NCI-H2227 treated with DMSO at 0.1 percent for 48 hours (cell line): ENCODE measurements around the gene AS3MT.
"Not testable (repeated sequence)": the region's sequence is repeated elsewhere in the genome, so short reads cannot be mapped to it uniquely, and the experiment has no call there.

ENCODE experiments used
- DNase-seq: peaks from one replicate; lab custom pipeline; 2025; lab: John Stamatoyannopoulos, UW

Gene AS3MT

GRCh38 chr10:102919246-102919959 is 50.1 kb downstream of the AS3MT start:
- DNase-seq: no peak

DNA sequence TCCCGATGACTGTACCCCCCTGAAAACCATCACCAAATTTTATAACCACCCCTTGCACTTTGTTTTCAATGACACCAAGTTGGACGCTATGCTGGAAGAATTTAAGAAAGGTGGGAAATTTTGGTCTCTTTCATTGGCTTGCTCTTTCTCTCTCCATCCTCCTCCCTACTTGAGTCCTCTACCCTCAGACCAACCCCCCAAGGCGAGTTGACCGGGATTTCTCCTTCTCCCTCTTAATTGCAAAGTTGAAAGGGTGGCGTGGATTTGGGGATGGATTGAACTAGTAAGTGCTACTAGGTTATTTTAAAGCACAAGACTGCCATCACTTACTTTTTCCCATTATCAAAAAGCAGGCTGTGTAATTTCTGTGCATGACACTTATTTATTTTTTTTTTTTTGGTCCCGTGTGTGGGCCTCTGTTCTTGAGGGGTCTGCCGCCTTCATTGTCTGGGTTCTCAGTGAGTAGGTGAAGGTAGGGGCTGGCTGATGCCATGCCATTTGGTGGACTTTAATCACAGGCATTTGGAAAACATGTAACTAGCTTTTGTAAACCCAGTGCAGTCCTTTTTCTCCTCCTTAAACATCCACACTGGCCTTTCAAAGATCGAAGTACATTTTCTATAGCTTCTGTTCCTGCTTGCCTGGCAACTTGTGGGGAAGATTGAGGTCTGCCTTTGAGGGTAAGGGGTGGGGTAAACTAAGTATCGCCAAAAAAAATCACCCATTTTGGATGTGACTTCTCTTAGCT is 50.9 kb downstream of the AS3MT start:
- no peak for DNase-seq

GRCh38 chr10:102923601-102924000 is 54.3 kb downstream of the AS3MT start:
- DNase-seq: no peak

DNA sequence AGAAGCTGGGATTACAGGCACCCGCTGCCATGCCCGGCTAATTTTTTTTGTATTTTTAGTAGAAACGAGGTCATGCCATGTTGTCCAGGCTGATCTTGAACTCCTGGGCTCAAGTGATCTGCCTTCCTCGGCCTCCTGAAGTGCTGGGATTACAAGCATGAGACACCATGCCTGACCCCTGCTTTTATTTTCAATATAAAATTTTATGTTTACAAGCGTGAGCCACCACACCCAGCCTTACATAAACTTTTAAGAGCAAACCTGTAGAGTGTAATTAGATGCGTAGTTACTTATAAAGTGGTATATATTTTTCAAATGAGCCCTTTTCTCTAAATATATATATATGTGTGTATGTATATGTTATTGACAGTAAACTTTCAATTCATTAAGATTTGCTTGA is 57.6 kb downstream of the AS3MT start:
- no peak for DNase-seq

DNA sequence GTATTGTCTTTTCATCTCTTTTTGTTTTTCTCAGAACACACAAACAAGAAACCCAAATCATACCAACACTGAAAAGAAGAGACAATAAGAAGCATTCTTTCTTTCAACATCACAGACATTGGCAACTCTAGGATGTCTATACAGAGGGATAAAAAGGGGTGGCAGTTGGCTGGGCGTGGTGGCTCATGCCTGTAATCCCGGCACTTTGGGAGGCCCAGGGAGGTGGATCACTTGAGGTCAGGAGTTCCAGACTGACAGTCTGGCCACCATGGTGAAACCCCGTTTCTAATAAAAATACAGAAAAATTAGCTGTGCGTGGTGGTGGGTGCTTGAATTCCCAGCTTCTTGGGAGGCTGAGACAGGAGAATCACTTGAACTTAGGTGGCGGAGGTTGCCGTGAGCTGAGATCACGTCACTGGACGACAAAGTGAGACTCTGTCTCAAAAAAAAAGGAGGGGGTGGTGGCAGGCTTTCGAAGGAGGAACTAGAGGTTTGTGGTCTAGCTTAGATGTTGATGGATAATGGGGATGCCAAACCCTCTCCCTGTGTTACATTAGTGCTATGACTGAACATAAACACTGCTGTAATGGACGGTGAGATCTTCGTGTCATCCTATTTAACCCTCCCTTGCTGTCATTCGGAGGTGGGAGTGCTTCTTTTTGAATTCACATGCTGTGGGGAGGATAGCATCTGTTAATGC is 58.2 kb downstream of the AS3MT start:
- DNase-seq: no peak

DNA sequence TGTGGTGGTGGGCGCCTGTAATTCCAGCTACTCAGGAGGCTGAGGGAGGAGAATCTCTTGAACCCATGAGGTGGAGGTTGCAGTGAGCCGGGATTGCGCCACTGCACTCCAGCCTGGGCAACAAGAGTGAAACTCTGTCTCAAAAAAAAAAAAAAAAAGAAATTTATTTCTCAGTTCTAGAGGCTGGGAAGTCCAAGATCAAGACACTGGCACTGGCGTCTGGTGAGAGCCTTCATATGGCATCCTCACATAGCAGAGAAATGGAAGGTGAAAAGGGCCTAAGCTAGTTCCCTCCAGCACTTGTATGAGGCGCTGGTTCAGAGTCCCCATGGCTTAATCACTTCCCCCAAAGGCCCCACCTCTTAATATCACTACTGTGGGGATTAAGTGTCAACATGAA is 59.2 kb downstream of the AS3MT start:
- DNase-seq: not testable (repeated sequence)

GRCh38 chr10:102930720-102931119 is 61.5 kb downstream of the AS3MT start:
- no peak for DNase-seq

GRCh38 chr10:102931643-102932042 is 62.4 kb downstream of the AS3MT start:
- DNase-seq: no peak

GRCh38 chr10:102935505-102935904 is 66.2 kb downstream of the AS3MT start:
- no peak for DNase-seq

- DNase-seq: no peak
Observed at GRCh38 chr10:102935939-102936605, 66.8 kb downstream of the AS3MT start.

GRCh38 chr10:102941401-102941800 is 72.1 kb downstream of the AS3MT start:
- DNase-seq: no peak

GRCh38 chr10:102945449-102945848 is 76.2 kb downstream of the AS3MT start:
- DNase-seq: no peak

DNA sequence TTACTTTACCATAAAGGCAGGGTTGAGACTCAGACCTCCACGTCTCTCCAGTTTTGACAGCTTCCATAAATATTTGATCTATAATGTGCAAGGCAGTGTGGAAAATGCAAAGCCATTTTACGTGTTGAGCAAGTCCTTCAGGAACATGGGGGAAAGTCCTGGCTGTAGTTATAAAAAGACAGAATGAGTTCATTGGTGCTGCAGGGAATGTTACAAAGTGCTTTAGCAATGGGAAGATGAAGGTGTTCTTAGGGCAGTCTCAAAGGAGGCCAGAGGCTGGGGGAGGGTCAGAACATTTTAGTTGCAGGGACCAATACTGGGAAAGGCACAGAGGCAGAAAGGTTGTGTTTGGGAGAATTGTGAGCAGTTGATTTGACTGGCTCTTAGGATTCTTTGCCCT is 76.7 kb downstream of the AS3MT start:
- no peak for DNase-seq

DNA sequence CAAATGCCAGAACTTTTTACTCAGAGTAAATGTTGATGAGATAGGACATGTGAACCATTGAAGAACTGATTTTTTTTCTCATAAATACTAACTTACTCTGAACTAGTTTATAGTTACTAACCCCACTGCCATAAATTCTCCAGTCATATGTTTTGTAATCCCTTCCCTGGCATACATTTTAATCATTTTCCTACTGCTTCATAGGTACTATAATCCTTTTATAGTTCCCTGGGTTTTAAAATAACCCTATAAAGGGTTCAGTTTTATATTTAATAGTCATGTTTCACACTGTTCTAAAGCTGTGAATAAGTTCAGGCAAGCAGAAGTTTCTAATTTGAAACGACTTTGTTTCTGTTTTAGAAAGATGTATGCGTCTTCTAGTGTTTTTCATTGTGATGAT is 77.7 kb downstream of the AS3MT start:
- DNase-seq: no peak

DNA sequence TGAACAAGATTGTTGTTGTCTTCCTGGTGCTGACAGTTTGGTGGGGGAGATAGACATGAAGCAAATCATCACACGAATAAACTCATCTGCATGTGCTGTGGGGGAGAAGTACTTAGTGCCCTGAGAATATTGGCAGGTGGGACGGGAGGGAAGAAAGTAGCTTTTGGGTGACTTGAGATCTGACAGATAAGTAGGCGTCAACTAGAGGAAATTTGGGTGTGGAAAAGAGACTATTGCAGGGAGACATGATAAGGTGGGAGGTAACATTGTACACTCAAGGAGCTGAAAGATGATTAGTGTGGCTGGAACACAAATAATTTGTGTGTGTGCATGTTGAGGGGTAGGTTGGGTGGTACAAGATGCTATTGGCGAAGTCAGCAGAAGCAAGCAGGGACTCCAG is 78.9 kb downstream of the AS3MT start:
- no peak for DNase-seq

DNA sequence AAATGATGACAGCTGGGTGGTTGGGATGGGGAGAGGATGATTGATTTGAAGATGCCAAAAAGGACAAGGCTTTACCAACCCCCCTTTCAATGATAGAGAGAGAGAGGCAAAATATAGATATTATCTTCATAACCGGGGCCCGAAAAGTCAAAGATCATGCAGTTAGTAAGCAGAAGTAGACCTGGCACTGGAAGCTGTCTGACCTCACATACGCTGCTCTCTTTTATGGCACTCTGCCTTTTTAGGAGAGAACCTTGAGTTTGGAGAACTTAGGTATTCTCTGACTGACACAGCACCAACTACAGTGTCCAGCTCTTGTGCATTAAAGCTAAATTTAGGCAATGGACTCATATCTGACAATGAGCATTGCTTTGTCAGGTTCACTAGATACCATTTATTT is 79.5 kb downstream of the AS3MT start:
- DNase-seq: no peak

GRCh38 chr10:102949916-102950315 is 80.6 kb downstream of the AS3MT start:
- no peak for DNase-seq

DNA sequence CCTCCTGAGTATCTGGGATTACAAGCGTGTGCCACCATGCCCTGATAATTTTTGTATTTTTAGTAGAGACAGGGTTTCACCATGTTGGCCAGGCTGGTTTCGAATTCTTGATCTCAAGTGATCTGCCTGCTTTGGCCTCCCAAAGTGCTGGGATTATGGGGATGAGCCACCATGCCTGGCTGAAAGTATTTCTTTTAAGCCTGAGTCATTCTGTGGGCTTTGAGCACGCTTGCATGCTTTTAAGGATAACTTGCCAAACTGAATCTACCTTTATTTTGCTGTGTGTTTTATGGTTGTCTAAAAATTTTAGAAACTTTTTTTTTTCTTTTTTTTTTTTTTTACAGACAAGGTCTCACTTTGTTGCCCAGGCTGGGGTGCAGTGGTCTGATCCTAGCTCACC is 82.0 kb downstream of the AS3MT start:
- no peak for DNase-seq
